Neural crest cell (in vitro differentiated cells): ENCODE results near the gene CHPF2. TPM values are rescaled to one million over a fixed set of nuclear protein-coding genes. Genes with fewer than 3 reads are reported as not detected.

ENCODE experiments used
- DNase-seq: peaks from one replicate; pipeline ENCODE4 v3.0.0; 2021; ENCODE audit warnings: low read depth, mixed read lengths, low spot score
- H3K27ac Mint-ChIP-seq: one replicate; pipeline ENCODE4 v1.8.0; 2021; ENCODE audit warnings: mild to moderate bottlenecking, mixed read lengths; ENCODE audit not compliant: unreplicated experiment
- H3K27me3 Mint-ChIP-seq: 2 replicates; pipeline ENCODE4 v1.8.0; 2021; ENCODE audit warnings: low read depth, mild to moderate bottlenecking, mixed read lengths
- H3K36me3 Mint-ChIP-seq: 2 replicates; pipeline ENCODE4 v1.8.0; 2021; ENCODE audit warnings: low read depth, mild to moderate bottlenecking, mixed read lengths
- H3K4me1 Mint-ChIP-seq: 2 replicates; pipeline ENCODE4 v1.8.0; 2021; ENCODE audit warnings: mixed read lengths
- H3K4me3 Mint-ChIP-seq: one replicate; pipeline ENCODE4 v1.8.0; 2021; ENCODE audit warnings: mild to moderate bottlenecking, mixed read lengths
- H3K9me3 Mint-ChIP-seq: 2 replicates; pipeline ENCODE4 v1.8.0; 2021; ENCODE audit warnings: mixed read lengths
- total RNA-seq: library from RNA; stranded (reverse); gene quantifications from 2 replicates; pipeline ENCODE4 v1.2.1, GENCODE V29; 2021
- TF ChIP-seq, protein P1 (sequence below): fragments of 200-600 bp; sonication (generic); conservative IDR thresholded peaks from 2 replicates; pipeline ENCODE4 v1.5.0; 2021; ENCODE audit warnings: antibody characterized with exemption, mild to moderate bottlenecking

Gene CHPF2
- total RNA-seq, 1 donor from 2014 or later, result 34.1 TPM

DNA sequence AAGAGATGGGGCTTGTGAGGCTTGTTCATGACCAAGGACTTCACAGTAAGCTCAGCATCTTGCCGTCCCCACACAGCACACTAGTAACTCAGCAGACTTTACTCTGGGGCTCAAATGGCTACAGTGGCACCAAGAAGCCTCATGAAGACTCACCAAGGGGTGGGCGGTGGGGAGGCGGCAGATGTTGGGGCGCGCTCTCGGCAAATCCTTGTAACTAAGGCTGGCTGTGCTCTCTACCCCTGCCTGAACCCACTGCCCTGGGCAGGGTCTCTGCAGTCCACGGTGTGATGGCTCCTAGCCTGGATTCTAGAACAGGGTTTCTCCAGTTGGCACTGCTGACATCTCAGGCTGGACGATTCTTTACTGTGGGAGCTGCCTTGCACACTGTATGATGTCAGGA lies 28.6 kb downstream of the CHPF2 start:
- Mint-ChIP-seq H3K27me3 (peaks cover 12% of the 10 kb centered on the region), H3K36me3 (no peaks in the 10 kb centered on the region), H3K4me3 (no peak overlapping the region), H3K4me1 (no peaks in the 10 kb centered on the region), H3K27ac (no peak overlapping the region), H3K9me3 (no peaks in the 10 kb centered on the region)
- TF ChIP-seq, protein P1, sequence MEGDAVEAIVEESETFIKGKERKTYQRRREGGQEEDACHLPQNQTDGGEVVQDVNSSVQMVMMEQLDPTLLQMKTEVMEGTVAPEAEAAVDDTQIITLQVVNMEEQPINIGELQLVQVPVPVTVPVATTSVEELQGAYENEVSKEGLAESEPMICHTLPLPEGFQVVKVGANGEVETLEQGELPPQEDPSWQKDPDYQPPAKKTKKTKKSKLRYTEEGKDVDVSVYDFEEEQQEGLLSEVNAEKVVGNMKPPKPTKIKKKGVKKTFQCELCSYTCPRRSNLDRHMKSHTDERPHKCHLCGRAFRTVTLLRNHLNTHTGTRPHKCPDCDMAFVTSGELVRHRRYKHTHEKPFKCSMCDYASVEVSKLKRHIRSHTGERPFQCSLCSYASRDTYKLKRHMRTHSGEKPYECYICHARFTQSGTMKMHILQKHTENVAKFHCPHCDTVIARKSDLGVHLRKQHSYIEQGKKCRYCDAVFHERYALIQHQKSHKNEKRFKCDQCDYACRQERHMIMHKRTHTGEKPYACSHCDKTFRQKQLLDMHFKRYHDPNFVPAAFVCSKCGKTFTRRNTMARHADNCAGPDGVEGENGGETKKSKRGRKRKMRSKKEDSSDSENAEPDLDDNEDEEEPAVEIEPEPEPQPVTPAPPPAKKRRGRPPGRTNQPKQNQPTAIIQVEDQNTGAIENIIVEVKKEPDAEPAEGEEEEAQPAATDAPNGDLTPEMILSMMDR, result no peak
- no peak for DNase-seq

DNA sequence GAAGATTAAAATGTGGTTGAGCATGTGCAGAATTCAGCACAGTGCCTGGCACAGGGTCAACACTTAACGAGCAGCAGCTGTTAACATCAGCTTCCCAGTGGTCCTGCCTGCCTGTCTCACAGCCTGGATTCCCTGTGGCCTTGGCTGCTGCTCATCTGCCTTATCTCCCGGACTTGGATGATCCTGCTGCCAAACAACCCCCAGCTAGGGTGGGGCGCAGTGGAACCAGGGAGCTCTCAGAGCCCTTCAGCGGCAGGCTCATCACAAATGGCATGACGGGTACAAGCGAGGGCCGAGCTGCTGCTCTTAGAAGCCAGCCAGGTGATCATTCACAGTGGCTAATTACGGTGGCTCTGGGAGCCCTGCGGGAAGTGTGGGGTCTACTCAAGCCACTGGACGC lies 29.2 kb downstream of the CHPF2 start:
- TF ChIP-seq, protein P1, result no peak
- Mint-ChIP-seq H3K27ac (no peak overlapping the region), H3K27me3 (peaks cover 9% of the 10 kb centered on the region), H3K36me3 (no peaks in the 10 kb centered on the region), H3K4me1 (no peaks in the 10 kb centered on the region), H3K4me3 (no peak overlapping the region), H3K9me3 (no peaks in the 10 kb centered on the region)
- DNase-seq, result no peak

DNA sequence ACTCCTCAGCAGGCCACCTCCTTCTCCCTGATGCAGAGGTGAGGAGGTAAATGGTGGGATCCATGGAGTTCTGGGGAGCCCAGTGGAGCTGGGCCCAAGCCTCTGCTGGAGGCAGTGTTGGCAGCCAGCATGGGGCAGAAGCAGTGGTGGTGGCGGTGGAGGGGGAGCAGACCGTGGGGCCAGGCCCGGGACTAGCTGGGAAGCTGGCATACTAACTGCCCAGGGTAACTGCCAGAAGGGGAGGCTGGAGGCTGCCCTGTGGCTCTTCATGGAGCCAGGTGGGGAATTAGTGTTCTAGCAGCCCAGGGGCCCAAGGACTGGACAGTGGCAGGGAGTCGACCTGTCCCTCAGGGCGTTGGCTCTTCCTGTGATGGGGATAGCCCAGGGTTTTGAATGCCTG lies 32.3 kb downstream of the CHPF2 start:
- Mint-ChIP-seq H3K9me3 (no peaks in the 10 kb centered on the region), H3K27ac (no peak overlapping the region), H3K4me3 (no peak overlapping the region), H3K27me3 (no peaks in the 10 kb centered on the region), H3K36me3 (no peaks in the 10 kb centered on the region), H3K4me1 (no peaks in the 10 kb centered on the region)
- no peak for DNase-seq
- TF ChIP-seq, protein P1, result no peak

DNA sequence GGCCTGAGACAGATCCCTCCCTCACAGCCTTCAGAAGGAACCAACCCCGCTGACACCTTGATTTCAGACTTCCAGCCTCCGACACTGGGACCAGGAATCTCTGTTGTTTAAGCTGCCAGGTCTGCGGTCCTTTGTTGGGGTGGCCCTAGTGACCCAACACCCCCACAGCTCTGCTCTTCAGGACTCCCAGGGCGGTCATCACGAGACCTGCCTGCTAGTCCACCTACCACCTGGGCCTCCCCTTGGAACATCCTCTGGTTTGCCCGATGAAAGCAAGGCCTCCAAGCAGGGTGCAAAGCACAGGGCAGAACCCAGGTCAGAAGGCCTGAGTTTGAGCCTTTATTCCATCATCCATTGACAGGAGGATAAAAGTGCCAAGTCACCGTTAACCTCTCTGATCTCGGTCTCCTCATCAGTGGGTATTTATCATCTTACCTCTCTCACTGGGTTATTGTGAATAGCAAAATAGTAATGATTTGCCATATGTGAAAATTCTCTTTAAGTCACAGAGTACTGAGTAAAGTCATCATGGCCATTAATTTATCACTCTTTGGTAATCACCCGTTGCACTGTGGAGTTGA lies 33.2 kb downstream of the CHPF2 start:
- H3K27ac Mint-ChIP-seq, result no peak overlapping the region
- no peak overlapping the region for H3K4me3 Mint-ChIP-seq
- no peak for DNase-seq
- TF ChIP-seq, protein P1, result no peak
- no peaks in the 10 kb centered on the region for H3K9me3 Mint-ChIP-seq
- H3K36me3 Mint-ChIP-seq, result no peaks in the 10 kb centered on the region
- H3K4me1 Mint-ChIP-seq, result no peaks in the 10 kb centered on the region
- H3K27me3 Mint-ChIP-seq, result no peaks in the 10 kb centered on the region

DNA sequence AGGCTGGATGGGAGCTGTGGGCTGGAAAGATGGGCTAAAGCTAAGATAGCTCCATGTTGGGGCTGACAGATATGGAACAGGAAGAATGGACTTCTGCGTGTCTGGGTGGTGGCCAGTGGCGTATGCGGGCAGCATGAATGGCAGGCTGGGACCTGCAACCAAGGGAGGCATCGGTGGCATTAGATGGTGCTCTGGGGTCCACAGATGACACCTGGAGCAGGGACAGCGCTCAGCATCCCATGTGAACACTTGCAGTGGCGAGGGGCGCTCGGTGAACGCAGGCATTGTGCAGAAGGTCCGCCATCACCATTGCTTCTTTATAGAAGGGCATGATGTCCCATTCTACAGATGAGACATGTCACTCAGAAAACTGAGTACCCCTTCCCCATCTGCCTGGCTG lies 37.2 kb downstream of the CHPF2 start:
- Mint-ChIP-seq H3K36me3 (no peaks in the 10 kb centered on the region), H3K27me3 (no peaks in the 10 kb centered on the region), H3K9me3 (no peaks in the 10 kb centered on the region), H3K4me3 (no peak overlapping the region), H3K27ac (no peak overlapping the region), H3K4me1 (peaks cover 1% of the 10 kb centered on the region)
- no peak for DNase-seq
- TF ChIP-seq, protein P1, result no peak
